WTC11 (cell line): ENCODE results near the gene NR2C2AP. TPM values are rescaled to one million over a fixed set of nuclear protein-coding genes. Genes with fewer than 3 reads are reported as not detected.

Experiments used
- ATAC-seq: fragments of 200-7000 bp; cut with Tn5 transposase; 2 replicates; pipeline ENCODE4 v1.10.0; 2021; ENCODE audit warnings: mild to moderate bottlenecking, moderate library complexity
- CTCF ChIA-PET: fragments of 300-600 bp; sonication (Branson Sonifier 250); formaldehyde crosslinking; loops from one replicate; lab custom pipeline; 2021; ENCODE audit warnings: antibody characterized with exemption; lab: Charles Lee
- POLR2A ChIA-PET: fragments of 350-600 bp; sonication (Branson Sonifier 250); formaldehyde crosslinking; loops from one replicate; lab custom pipeline; 2021; ENCODE audit warnings: antibody characterized with exemption; lab: Charles Lee
- DNase-seq: peaks from one replicate; pipeline ENCODE4 v3.0.0; 2021; ENCODE audit warnings: low spot score
- H3K27ac Mint-ChIP-seq: 2 replicates; pipeline ENCODE4 v1.8.0; 2021; ENCODE audit warnings: mixed read lengths
- H3K27me3 Mint-ChIP-seq: 2 replicates; pipeline ENCODE4 v1.8.0; 2021; ENCODE audit warnings: low read depth, mild to moderate bottlenecking, moderate library complexity, mixed read lengths
- H3K36me3 Mint-ChIP-seq: 2 replicates; pipeline ENCODE4 v1.8.0; 2021; ENCODE audit warnings: mixed read lengths
- H3K4me1 Mint-ChIP-seq: 2 replicates; pipeline ENCODE4 v1.8.0; 2022; ENCODE audit warnings: mixed read lengths
- H3K4me3 Mint-ChIP-seq: 2 replicates; pipeline ENCODE4 v1.8.0; 2021; ENCODE audit warnings: mild to moderate bottlenecking, moderate library complexity, mixed read lengths
- H3K9me3 Mint-ChIP-seq: 2 replicates; pipeline ENCODE4 v1.8.0; 2021; ENCODE audit warnings: mixed read lengths
- AR ChIP-seq: fragments of 250-450 bp; sonication (Bioruptor Pico); IDR thresholded peaks from 2 replicates; pipeline ENCODE4 v1.9.0; 2021; ENCODE audit warnings: mild to moderate bottlenecking
- CDX4 ChIP-seq: fragments of 250-450 bp; sonication (Bioruptor Pico); IDR thresholded peaks from 2 replicates; pipeline ENCODE4 v1.9.0; 2021; ENCODE audit warnings: moderate library complexity, mild to moderate bottlenecking, inconsistent platforms, borderline replicate concordance
- CREM ChIP-seq: sonication (generic); formaldehyde crosslinking; IDR thresholded peaks from 2 replicates; pipeline ENCODE4 v1.8.1; 2022; ENCODE audit warnings: mild to moderate bottlenecking, missing genetic modification reagents, moderate library complexity
- CTCF ChIP-seq: fragments of 200-600 bp; IDR thresholded peaks from 2 replicates; pipeline ENCODE4 v1.8.0; 2022; ENCODE audit warnings: antibody characterized with exemption
- FOXJ3 ChIP-seq: sonication (generic); formaldehyde crosslinking; IDR thresholded peaks from 2 replicates; pipeline ENCODE4 v1.9.0; 2021; ENCODE audit warnings: missing genetic modification reagents, mild to moderate bottlenecking, borderline replicate concordance
- FOXP1 ChIP-seq: sonication (generic); formaldehyde crosslinking; IDR thresholded peaks from 2 replicates; pipeline ENCODE4 v1.8.0; 2022; ENCODE audit warnings: missing genetic modification reagents, mild to moderate bottlenecking, moderate library complexity, borderline replicate concordance
- FOXP4 ChIP-seq: sonication (generic); formaldehyde crosslinking; IDR thresholded peaks from 2 replicates; pipeline ENCODE4 v1.8.0; 2022; ENCODE audit warnings: mild to moderate bottlenecking, missing genetic modification reagents
- GRHL2 ChIP-seq: fragments of 250-450 bp; sonication (Bioruptor Pico); IDR thresholded peaks from 2 replicates; pipeline ENCODE4 v1.8.0; 2022; ENCODE audit warnings: mild to moderate bottlenecking, moderate library complexity; ENCODE audit not compliant: insufficient replicate concordance, severe bottlenecking
- KAT7 ChIP-seq: sonication (generic); formaldehyde crosslinking; IDR thresholded peaks from 2 replicates; pipeline ENCODE4 v1.8.1; 2023; ENCODE audit warnings: missing genetic modification reagents, mild to moderate bottlenecking, borderline replicate concordance
- MAX ChIP-seq: sonication (generic); formaldehyde crosslinking; IDR thresholded peaks from 2 replicates; pipeline ENCODE4 v1.8.0; 2022; ENCODE audit warnings: mild to moderate bottlenecking, missing genetic modification reagents
- NFATC4 ChIP-seq: fragments of 250-450 bp; sonication (Bioruptor Pico); IDR thresholded peaks from 2 replicates; pipeline ENCODE4 v1.9.0; 2021; ENCODE audit warnings: mild to moderate bottlenecking
- NFYB ChIP-seq: sonication (generic); formaldehyde crosslinking; conservative IDR thresholded peaks from 2 replicates; pipeline ENCODE4 v1.8.0; 2022; ENCODE audit warnings: low read depth, missing genetic modification reagents
- TEAD1 ChIP-seq: sonication (generic); formaldehyde crosslinking; IDR thresholded peaks from 2 replicates; pipeline ENCODE4 v1.8.0; 2022; ENCODE audit warnings: mild to moderate bottlenecking, missing genetic modification reagents
- TP53 ChIP-seq: sonication (generic); formaldehyde crosslinking; IDR thresholded peaks from 2 replicates; pipeline ENCODE4 v1.8.1; 2023; ENCODE audit warnings: mild to moderate bottlenecking, missing genetic modification reagents
- ZMAT4 ChIP-seq: fragments of 250-450 bp; sonication (Bioruptor Pico); IDR thresholded peaks from 2 replicates; pipeline ENCODE4 v1.9.0; 2021; ENCODE audit warnings: mild to moderate bottlenecking
- ZNF232 ChIP-seq: sonication (generic); formaldehyde crosslinking; IDR thresholded peaks from 2 replicates; pipeline ENCODE4 v1.8.0; 2022; ENCODE audit warnings: mild to moderate bottlenecking, missing genetic modification reagents
- ZNF416 ChIP-seq: fragments of 250-450 bp; sonication (Bioruptor Pico); IDR thresholded peaks from 2 replicates; pipeline ENCODE4 v1.9.0; 2021; ENCODE audit warnings: mild to moderate bottlenecking, inconsistent platforms
- ZNF425 ChIP-seq: fragments of 250-450 bp; sonication (Bioruptor Pico); conservative IDR thresholded peaks from 2 replicates; pipeline ENCODE4 v1.9.0; 2021; ENCODE audit warnings: mild to moderate bottlenecking
- ZNF671 ChIP-seq: fragments of 250-450 bp; sonication (Bioruptor Pico); IDR thresholded peaks from 2 replicates; pipeline ENCODE4 v1.8.0; 2021; ENCODE audit warnings: mild to moderate bottlenecking
- total RNA-seq: library from RNA; stranded (reverse); gene quantifications from 3 replicates; pipeline ENCODE4 v1.2.3, GENCODE V29; 2021

NR2C2AP gene
- total RNA-seq, 1 experiment from 2014 or later = 24.9 TPM

- DNase-seq (no peak), ATAC-seq (no peak)
- H3K9me3 Mint-ChIP-seq = no peaks in the 10 kb centered on the region
- ChIA-PET POLR2A (no interaction called here), CTCF (interaction anchor here (1.6 kb wide), 1 partner anchor 25 kb away, joined by 5 read pairs; no protein-coding TSS in a partner anchor)
- H3K36me3 Mint-ChIP-seq = no peaks in the 10 kb centered on the region
- peaks cover 65% of the 10 kb centered on the region for H3K27me3 Mint-ChIP-seq
- H3K4me3 Mint-ChIP-seq = no peak overlapping the region
- H3K27ac Mint-ChIP-seq = no peak overlapping the region
- no peaks in the 10 kb centered on the region for H3K4me1 Mint-ChIP-seq
- no peak for TF ChIP-seq CDX4 (CRISPR knock-in tag)
- TF ChIP-seq FOXJ3 (CRISPR knock-in tag) = no peak
- no peak for TF ChIP-seq TP53 (CRISPR knock-in tag)
- no peak for TF ChIP-seq ZNF425
- TF ChIP-seq CREM (CRISPR knock-in tag) = no peak
- TF ChIP-seq TEAD1 (CRISPR knock-in tag) = no peak
- TF ChIP-seq ZNF416 (CRISPR knock-in tag) = no peak
- no peak for TF ChIP-seq AR (CRISPR knock-in tag)
- TF ChIP-seq ZNF232 (CRISPR knock-in tag) = no peak
- no peak for TF ChIP-seq ZNF671 (CRISPR knock-in tag)
- no peak for TF ChIP-seq MAX (CRISPR knock-in tag)
- TF ChIP-seq NFYB (CRISPR knock-in tag) = no peak
- no peak for TF ChIP-seq NFATC4 (CRISPR knock-in tag)
- TF ChIP-seq GRHL2 (CRISPR knock-in tag) = no peak
- no peak for TF ChIP-seq ZMAT4 (CRISPR knock-in tag)
- TF ChIP-seq KAT7 (CRISPR knock-in tag) = no peak
- TF ChIP-seq CTCF = no peak
- TF ChIP-seq FOXP4 (CRISPR knock-in tag) = no peak
- no peak for TF ChIP-seq FOXP1 (CRISPR knock-in tag)
Measured at GRCh38 chr19:19250196-19250801, 47.1 kb upstream of the NR2C2AP start.
